ENCODE results near the gene RTP4.

DNA sequence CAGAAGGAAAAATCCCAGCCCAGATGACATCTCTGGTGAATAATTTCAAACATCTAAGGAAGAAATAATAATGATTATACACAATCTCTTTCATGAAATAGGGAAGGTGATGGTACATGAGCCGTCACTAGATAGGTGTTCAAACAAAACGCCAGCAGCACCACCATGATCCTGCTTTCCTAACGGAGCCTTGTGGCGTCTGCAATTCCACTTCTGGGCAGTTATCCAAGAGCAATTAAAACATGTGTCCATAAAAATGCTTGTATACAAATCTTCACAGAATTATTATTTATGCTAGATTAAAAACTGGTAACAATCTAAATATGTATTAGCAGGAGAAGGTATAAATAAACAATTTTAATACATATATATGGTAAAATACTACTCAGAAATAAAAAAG, 33.7 kb downstream of the RTP4 start:
- TF ChIP-seq, protein P1, sequence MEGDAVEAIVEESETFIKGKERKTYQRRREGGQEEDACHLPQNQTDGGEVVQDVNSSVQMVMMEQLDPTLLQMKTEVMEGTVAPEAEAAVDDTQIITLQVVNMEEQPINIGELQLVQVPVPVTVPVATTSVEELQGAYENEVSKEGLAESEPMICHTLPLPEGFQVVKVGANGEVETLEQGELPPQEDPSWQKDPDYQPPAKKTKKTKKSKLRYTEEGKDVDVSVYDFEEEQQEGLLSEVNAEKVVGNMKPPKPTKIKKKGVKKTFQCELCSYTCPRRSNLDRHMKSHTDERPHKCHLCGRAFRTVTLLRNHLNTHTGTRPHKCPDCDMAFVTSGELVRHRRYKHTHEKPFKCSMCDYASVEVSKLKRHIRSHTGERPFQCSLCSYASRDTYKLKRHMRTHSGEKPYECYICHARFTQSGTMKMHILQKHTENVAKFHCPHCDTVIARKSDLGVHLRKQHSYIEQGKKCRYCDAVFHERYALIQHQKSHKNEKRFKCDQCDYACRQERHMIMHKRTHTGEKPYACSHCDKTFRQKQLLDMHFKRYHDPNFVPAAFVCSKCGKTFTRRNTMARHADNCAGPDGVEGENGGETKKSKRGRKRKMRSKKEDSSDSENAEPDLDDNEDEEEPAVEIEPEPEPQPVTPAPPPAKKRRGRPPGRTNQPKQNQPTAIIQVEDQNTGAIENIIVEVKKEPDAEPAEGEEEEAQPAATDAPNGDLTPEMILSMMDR (conservative IDR thresholded peaks at IDR 0.05; ENCODE audit: low read length), result no peak
- no peak for TF ChIP-seq EZH2phosphoT487 (IDR thresholded peaks at IDR 0.05; ENCODE audit: borderline replicate concordance)
